ENCODE measurements around the gene SEMG1. TPM values are rescaled to one million over a fixed set of nuclear protein-coding genes. Genes with fewer than 3 reads are reported as not detected.

Gene SEMG1
- total and polyA plus RNA-seq, 4 donors, result not detected

GRCh38 chr20:45229264-45230056, 22.6 kb downstream of the SEMG1 start:
- DNase-seq (ENCODE audit: low spot score), result peak; percentile 41

GRCh38 chr20:45230631-45231030, 23.8 kb downstream of the SEMG1 start:
- H3K27ac ChIP-seq (ENCODE audit: low read depth in 1 of 2, low read length in 2 of 2), result no peak overlapping the region
- TF ChIP-seq NR2F2 (IDR thresholded peaks at IDR 0.05), result no peak
- no peak for TF ChIP-seq RXRA (IDR thresholded peaks at IDR 0.05)
- no peak for TF ChIP-seq FOXA1 (IDR thresholded peaks at IDR 0.05)
- TF ChIP-seq EGR1 (IDR thresholded peaks at IDR 0.05; ENCODE audit: low read depth in 2 of 2), result no peak
- TF ChIP-seq ZBTB33 (IDR thresholded peaks at IDR 0.05), result no peak
- no peak for TF ChIP-seq GABPA (IDR thresholded peaks at IDR 0.05 in 1 of 2, conservative IDR thresholded peaks at IDR 0.05 in 1 of 2)
- TF ChIP-seq MAX (IDR thresholded peaks at IDR 0.05), result no peak
- TF ChIP-seq TAF1 (conservative IDR thresholded peaks at IDR 0.05), result no peak
- no peak for TF ChIP-seq JUND (IDR thresholded peaks at IDR 0.05)
- TF ChIP-seq HNF4A (conservative IDR thresholded peaks at IDR 0.05), result no peak
- no peak for TF ChIP-seq YY1 (IDR thresholded peaks at IDR 0.05)
- no peak for TF ChIP-seq REST (IDR thresholded peaks at IDR 0.05)
- TF ChIP-seq FOXA2 (IDR thresholded peaks at IDR 0.05), result no peak
- no peak for TF ChIP-seq CTCF (IDR thresholded peaks at IDR 0.05; ENCODE audit: low read depth, low read length, missing input control)
- no peak for TF ChIP-seq HNF4G (IDR thresholded peaks at IDR 0.05)
- TF ChIP-seq RAD21 (IDR thresholded peaks at IDR 0.05), result no peak
- no peak for TF ChIP-seq ATF3 (IDR thresholded peaks at IDR 0.05)
- TF ChIP-seq SP1 (IDR thresholded peaks at IDR 0.05), result no peak
- H3K4me1 ChIP-seq (ENCODE audit: control insufficient read depth in 4 of 4, insufficient read depth in 4 of 4, low read length in 3 of 4), result no peaks in the 10 kb centered on the region
- 75% methylated on average over 9 of the region's 9 CpGs for WGBS
- peaks cover 0 to 5% (median 1%) of the 10 kb centered on the region in 4 donors for H3K27me3 ChIP-seq (ENCODE audit: control insufficient read depth in 4 of 4, insufficient read depth in 4 of 4, low read length in 3 of 4)
- no peak overlapping the region for H3K9ac ChIP-seq (ENCODE audit: low read depth in 1 of 2, low read length in 2 of 2)
- no peak overlapping the region for H3K4me3 ChIP-seq (ENCODE audit: low read depth in 1 of 3, low read length in 3 of 3)
- DNase-seq (ENCODE audit: low spot score), result no peak
- H3K9me3 ChIP-seq (ENCODE audit: control insufficient read depth in 4 of 4, low read length in 3 of 4), result peaks cover 0 to 9% (median 0%) of the 10 kb centered on the region in 4 donors
- H3K36me3 ChIP-seq (ENCODE audit: control insufficient read depth in 4 of 4, insufficient read depth in 3 of 4, low read depth in 1 of 4, low read length in 3 of 4), result no peaks in the 10 kb centered on the region

More at GRCh38 chr20:45229264-45230056, 22.6 kb downstream of the SEMG1 start:
- Histone ChIP-seq H3K4me3 (ENCODE audit: low read depth in 1 of 3, low read length in 3 of 3) (no peak overlapping the region), H3K36me3 (ENCODE audit: control insufficient read depth in 4 of 4, insufficient read depth in 3 of 4, low read depth in 1 of 4, low read length in 3 of 4) (no peaks in the 10 kb centered on the region), H3K4me1 (ENCODE audit: control insufficient read depth in 4 of 4, insufficient read depth in 4 of 4, low read length in 3 of 4) (no peaks in the 10 kb centered on the region), H3K9me3 (ENCODE audit: control insufficient read depth in 4 of 4, low read length in 3 of 4) (peaks cover 0 to 3% (median 0%) of the 10 kb centered on the region in 4 donors), H3K27me3 (ENCODE audit: control insufficient read depth in 4 of 4, insufficient read depth in 4 of 4, low read length in 3 of 4) (peaks cover 0 to 6% (median 2%) of the 10 kb centered on the region in 4 donors), H3K9ac (ENCODE audit: low read depth in 1 of 2, low read length in 2 of 2) (no peak overlapping the region), H3K27ac (ENCODE audit: low read depth in 1 of 2, low read length in 2 of 2) (no peak overlapping the region)
- WGBS, result 56% methylated on average over 18 of the region's 18 CpGs
- no peak for TF ChIP-seq YY1 (IDR thresholded peaks at IDR 0.05)
- peak; percentile 40 to 67 for TF ChIP-seq RAD21 (IDR thresholded peaks at IDR 0.05)
- peak; percentile 46 for TF ChIP-seq CTCF (IDR thresholded peaks at IDR 0.05; ENCODE audit: low read depth, low read length, missing input control)
